Stimulated activated CD8-positive, alpha-beta memory T cell treated with anti-CD3 and anti-CD28 coated beads, Interleukin-7, amount 100 ng/mL, for 24 hours (primary cell): ENCODE measurements around the gene SPATA31D1.

Source experiments
- DNase-seq: peaks from one replicate; pipeline ENCODE4 v3.0.0-alpha.2; 2020; ENCODE audit warnings: low read depth

The SPATA31D1 gene

GRCh38 chr9:82022121-82022520 is 33.5 kb downstream of the SPATA31D1 start:
- DNase-seq, result no peak

GRCh38 chr9:82024908-82025307 is 36.3 kb downstream of the SPATA31D1 start:
- DNase-seq, result no peak

GRCh38 chr9:82031538-82032280 is 43.1 kb downstream of the SPATA31D1 start:
- DNase-seq, result no peak

- no peak for DNase-seq
Measured at GRCh38 chr9:82034956-82035731, 46.6 kb downstream of the SPATA31D1 start.

GRCh38 chr9:82036086-82036485 is 47.5 kb downstream of the SPATA31D1 start:
- DNase-seq, result no peak

- DNase-seq, result no peak
Measured at GRCh38 chr9:82037126-82037525, 48.6 kb downstream of the SPATA31D1 start.

GRCh38 chr9:82038897-82039296 is 50.3 kb downstream of the SPATA31D1 start:
- DNase-seq, result no peak
